Panc1 (cell line): Measurements from ENCODE around the gene KCNIP3.

Experiments used
- POLR2AphosphoS5 ChIP-seq: IDR thresholded peaks from 2 replicates; pipeline ENCODE4 v1.6.1; 2012; ENCODE audit warnings: mild to moderate bottlenecking, low read depth, low read length, moderate library complexity
- TF ChIP-seq, protein P1 (sequence below): fragments of 450-650 bp; IDR thresholded peaks from 2 replicates; pipeline ENCODE4 v1.5.1; 2017; ENCODE audit warnings: mild to moderate bottlenecking

DNA sequence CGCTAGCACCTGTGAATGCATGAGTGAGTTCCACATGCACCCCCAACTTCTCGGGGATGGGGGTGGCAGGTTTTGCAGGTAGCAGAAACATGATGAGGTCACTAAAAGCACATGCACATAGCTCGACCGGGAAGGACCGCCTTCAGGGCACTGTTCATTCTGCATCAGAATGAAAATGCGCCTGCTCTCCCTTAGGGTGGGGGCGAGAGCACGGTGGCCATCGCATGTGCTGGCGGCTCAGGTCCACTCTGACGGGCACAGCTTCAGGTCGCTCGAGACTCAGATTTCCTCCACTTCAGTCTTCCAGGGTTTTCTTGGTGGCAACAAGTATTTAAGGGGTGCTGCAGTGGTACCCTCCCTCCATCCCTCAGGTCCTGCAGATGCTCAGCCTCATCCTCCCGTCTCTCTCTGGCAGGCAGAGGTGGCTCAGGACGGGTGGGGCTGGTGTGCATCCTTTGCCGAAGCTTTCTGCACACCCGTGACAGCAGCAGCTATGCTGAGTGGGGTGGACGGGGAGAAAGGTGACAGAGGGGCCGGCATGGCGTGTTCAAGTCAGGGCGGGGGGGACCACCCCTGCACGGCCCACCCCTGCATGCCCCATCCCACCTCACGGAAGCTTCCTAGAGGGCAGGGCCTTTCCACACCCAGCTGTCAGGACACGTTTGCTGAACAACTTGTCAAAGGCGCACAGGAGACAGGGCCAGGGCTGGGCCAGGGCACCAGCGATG lies 14.8 kb downstream of the KCNIP3 start:
- TF ChIP-seq POLR2AphosphoS5 = no peak
- TF ChIP-seq, protein P1, sequence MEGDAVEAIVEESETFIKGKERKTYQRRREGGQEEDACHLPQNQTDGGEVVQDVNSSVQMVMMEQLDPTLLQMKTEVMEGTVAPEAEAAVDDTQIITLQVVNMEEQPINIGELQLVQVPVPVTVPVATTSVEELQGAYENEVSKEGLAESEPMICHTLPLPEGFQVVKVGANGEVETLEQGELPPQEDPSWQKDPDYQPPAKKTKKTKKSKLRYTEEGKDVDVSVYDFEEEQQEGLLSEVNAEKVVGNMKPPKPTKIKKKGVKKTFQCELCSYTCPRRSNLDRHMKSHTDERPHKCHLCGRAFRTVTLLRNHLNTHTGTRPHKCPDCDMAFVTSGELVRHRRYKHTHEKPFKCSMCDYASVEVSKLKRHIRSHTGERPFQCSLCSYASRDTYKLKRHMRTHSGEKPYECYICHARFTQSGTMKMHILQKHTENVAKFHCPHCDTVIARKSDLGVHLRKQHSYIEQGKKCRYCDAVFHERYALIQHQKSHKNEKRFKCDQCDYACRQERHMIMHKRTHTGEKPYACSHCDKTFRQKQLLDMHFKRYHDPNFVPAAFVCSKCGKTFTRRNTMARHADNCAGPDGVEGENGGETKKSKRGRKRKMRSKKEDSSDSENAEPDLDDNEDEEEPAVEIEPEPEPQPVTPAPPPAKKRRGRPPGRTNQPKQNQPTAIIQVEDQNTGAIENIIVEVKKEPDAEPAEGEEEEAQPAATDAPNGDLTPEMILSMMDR = no peak
